Umbilical cord (tissue), 2 donors: ENCODE measurements around the gene KPNA6. TPM values are rescaled to one million over a fixed set of nuclear protein-coding genes. Genes with fewer than 3 reads are reported as not detected.
A peak's percentile ranks its signal among the peaks of the same experiment; 100 is the strongest.

Experiments
- DNase-seq: peaks from one replicate; pipeline ENCODE4 v3.0.0-alpha.2; 2015; ENCODE audit warnings: low spot score
- total RNA-seq: library from RNA; depleted of rRNA; stranded (reverse); fragments of >200 nt; gene quantifications from one replicate; pipeline ENCODE4 v1.2.3, GENCODE V29; 2014; ENCODE audit warnings: low replicate concordance; ENCODE audit not compliant: insufficient read depth

Gene KPNA6
- total RNA-seq, 1 donor from 2014 or later = 22.9 TPM

DNA sequence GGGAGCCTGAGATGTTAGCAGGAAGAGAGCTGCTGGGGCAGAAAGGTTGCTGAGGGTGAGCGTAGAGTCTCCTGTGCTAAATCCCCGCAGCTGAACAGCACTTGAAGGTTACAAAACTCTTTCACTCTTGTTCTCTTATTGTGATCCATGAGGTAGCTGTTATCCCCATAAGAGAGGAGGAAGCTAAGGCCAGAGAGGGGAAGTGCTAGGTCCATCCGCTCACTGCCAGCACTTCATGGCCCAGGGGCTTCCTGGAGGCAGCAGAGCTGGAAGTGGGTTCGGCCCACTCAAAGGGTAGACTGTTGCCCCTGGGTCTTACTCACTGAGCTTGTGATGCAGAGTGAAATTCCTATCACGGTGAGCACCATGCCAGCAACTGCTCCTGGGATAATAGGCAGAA lies 108.7 kb downstream of the KPNA6 start:
- DNase-seq = no peak

DNA sequence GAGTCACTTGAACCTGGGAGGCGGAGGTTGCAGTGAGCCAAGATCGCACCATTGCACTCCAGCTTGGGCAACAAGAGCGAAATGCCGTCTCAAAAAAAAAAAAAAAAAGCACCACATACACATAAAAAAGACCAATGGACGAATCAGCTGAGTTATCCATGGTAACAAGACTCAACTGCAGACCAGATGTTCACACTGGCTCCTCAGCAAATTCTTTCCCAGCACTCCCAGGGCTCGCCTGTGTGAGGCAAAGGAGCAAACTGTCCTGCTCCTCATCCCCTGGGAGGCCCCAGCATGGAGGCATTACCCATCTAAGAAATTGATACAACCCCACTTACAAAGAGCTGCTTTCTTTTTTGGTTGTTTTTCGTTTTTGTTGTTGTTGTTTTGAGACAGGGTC lies 111.2 kb downstream of the KPNA6 start:
- no peak for DNase-seq

DNA sequence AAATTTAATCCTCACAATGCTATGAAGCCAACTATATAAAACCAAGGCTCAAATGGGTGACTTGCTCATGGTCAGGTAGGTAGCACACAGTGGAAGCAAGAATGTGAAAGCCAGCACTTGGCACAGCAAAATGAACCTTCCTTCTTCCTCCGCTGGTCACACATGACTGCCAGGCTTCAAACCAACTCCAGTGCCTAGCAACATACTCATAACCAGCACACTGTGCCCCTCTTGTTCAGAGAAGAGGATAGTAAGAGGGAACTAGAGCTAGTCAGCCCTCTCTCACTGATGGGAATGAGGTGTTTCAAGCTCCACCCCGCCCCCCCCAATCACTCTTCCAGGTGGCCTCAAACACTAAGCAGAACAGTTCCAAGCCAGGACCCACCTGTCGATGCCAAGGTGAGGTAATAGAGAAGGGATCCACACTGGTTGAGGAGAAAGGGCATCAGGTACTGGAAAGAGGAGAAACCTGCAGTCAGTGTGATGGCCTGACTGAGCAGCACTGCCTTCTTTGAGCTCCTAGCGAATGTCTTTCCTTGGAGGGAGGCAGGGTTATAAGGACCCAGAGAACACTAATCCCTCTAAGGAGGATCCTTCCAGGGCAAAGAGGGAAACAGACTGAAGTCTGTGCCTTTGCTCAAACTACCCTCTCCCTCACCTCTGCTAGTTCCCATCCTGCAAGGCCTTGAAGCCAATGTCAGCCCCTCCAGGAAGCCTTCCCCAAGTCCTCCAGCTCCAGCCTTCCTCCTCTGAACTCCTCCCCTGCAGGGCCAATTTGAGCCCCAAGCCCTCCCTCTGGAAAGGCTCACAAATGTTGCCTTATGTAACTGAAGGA lies 113.1 kb downstream of the KPNA6 start:
- no peak for DNase-seq

DNA sequence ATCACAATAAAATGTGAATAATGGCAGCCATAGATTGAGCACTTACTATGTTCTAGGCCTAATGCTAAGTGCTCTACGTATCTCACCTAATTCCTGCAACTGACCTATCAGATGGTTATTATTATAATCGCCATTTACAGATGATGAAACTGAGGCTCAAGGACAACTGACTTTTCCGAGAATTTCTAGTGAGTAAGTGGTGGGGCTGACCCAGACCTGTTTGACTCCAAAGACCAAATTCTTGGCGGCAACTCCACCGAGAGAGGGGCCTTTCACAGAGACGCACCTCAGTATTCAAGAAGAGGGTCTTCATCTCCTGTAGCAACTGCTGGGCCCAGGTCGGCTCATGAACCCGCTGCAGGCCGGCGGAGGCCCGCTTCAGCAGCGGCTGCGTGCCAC lies 113.7 kb downstream of the KPNA6 start:
- DNase-seq = no peak

DNA sequence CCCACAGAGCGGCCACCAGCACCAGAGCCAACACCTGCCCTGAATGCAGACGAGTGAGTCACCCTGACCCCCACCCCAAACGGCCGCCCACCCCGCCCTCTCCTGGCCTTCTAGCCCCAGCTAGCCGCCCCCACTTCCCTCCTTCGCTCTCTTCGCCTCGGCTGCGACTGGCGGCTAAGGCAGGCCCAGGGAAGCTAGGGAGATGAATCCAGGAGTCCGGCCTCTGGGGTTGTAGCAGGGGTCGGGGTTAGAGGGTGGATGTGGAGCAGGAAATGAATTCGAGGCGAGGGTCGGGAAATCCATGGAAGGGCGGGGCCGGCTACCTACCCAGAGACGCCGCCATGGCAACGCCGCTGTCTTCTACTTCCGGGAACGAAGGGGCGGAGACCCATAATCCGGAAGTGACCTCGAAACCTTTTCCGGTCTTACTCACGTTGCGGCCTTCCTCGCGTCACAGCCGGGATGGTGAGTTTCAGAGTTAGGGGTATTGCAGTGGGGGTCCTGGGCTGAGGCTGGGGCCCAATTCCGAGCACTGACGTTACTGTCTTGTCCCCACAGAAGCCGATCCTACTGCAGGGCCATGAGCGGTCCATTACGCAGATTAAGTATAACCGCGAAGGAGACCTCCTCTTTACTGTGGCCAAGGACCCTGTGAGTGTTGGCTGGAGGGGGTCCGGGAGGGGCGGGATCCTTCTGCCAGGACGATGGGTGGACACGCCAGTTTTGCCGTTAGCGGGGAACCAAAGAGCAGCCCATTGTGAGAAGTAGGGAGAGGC lies 114.3 kb downstream of the KPNA6 start, which contains the start of the genes EIF3I and TMEM234:
Gene EIF3I (plus strand): TSS at position 428 of the 776 bp plus-strand sequence. CDS start 35 bp downstream, at position 463.
Gene TMEM234 (minus strand): TSS at position 374 of the 776 bp plus-strand sequence. CDS start 31 bp downstream, at position 343.
- DNase-seq = peak; percentile 97

DNA sequence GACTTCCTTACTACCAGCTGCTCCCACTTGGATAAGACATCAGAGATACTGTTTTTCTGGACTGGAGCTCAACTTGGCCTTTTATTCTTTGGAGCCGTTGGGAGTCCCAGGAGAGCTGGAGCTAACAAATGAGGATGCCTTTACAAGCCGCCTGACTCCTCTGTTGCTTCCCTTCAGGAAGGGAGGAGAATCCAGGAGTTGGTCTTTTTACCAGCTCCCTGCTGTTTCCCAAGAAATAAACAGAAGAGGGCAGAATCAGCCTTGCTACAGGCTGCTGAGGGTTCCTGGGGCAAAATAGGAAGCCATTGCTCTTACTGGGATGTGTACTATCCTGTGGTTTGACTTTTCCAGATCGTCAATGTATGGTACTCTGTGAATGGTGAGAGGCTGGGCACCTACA lies 115.8 kb downstream of the KPNA6 start:
- DNase-seq = no peak

DNA sequence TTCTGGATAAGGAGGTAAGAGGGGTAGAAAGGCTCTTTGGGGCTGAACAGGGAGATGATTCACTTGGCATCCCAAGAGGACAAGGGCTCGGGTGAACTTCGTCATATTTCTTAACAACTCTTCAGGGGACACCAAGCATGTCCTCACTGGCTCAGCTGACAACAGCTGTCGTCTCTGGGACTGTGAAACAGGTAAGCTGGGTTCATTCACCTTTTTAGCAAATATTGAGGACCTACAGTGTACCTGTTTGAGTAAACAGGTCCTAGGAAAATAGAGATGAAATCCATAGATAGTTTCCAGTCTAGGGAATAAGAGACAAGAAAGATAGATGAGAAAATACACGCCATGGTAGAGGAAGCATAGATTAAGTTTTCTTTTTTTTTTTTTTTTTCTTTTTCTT lies 116.4 kb downstream of the KPNA6 start:
- DNase-seq = no peak

Other genes starting within 250 kb of the KPNA6 start
- gene PTP4A2, start 169.7 kb upstream of the KPNA6 start, total RNA-seq = 544 TPM
- 59.0 TPM for gene KHDRBS1, start 94.2 kb upstream of the KPNA6 start, total RNA-seq
- 0.96 TPM for gene TMEM39B, start 35.1 kb upstream of the KPNA6 start, total RNA-seq
- 40.9 TPM for gene TXLNA, start 71.6 kb downstream of the KPNA6 start, total RNA-seq
- 7.2 TPM for gene CCDC28B, start 92.5 kb downstream of the KPNA6 start, total RNA-seq
- 1.7 TPM for gene IQCC, start 97.6 kb downstream of the KPNA6 start, total RNA-seq
- 0.72 TPM for gene DCDC2B, start 101.0 kb downstream of the KPNA6 start, total RNA-seq
- gene TMEM234, start 114.3 kb downstream of the KPNA6 start, total RNA-seq = 5.5 TPM
- 125 TPM for gene EIF3I, start 114.4 kb downstream of the KPNA6 start, total RNA-seq
- gene FAM167B, start 139.2 kb downstream of the KPNA6 start, total RNA-seq = not detected
- 0.96 TPM for gene LCK, start 143.2 kb downstream of the KPNA6 start, total RNA-seq
- 27.7 TPM for gene HDAC1, start 184.0 kb downstream of the KPNA6 start, total RNA-seq
- 6.0 TPM for gene MARCKSL1, start 228.2 kb downstream of the KPNA6 start, total RNA-seq